H9 (cell line): ENCODE data around the gene AXL. TPM values are rescaled to one million over a fixed set of nuclear protein-coding genes. Genes with fewer than 3 reads are reported as not detected.

Experiments used
- DNase-seq: peaks from one replicate; pipeline ENCODE4 v3.0.0-alpha.2; 2017
- H2AFZ ChIP-seq: one replicate; pipeline ENCODE4 v1.6.1; 2013; ENCODE audit warnings: mild to moderate bottlenecking, low read length, control low read depth, moderate library complexity
- H2AK5ac ChIP-seq: 2 replicates; pipeline ENCODE4 v1.6.1; 2013; ENCODE audit warnings: low read length, control low read depth, mixed read lengths; ENCODE audit not compliant: insufficient read length
- H2BK120ac ChIP-seq: one replicate; pipeline ENCODE4 v1.6.1; 2013; ENCODE audit warnings: low read depth, mild to moderate bottlenecking, low read length, control low read depth, inconsistent platforms; ENCODE audit not compliant: poor library complexity, severe bottlenecking
- H2BK12ac ChIP-seq: 2 replicates; pipeline ENCODE4 v1.6.1; 2013; ENCODE audit warnings: low read length, control low read depth, mixed read lengths, low read depth; ENCODE audit not compliant: insufficient read length
- H2BK15ac ChIP-seq: 2 replicates; pipeline ENCODE4 v1.6.1; 2013; ENCODE audit warnings: low read depth, low read length, control low read depth
- H2BK20ac ChIP-seq: one replicate; pipeline ENCODE4 v1.6.1; 2013; ENCODE audit warnings: low read depth, mild to moderate bottlenecking, low read length, control low read depth, inconsistent platforms; ENCODE audit not compliant: poor library complexity, severe bottlenecking
- H2BK5ac ChIP-seq: 2 replicates; pipeline ENCODE4 v1.6.1; 2013; ENCODE audit warnings: low read length, control low read depth, mixed read lengths; ENCODE audit not compliant: insufficient read length
- H3K14ac ChIP-seq: 2 replicates; pipeline ENCODE4 v1.6.1; 2013; ENCODE audit warnings: low read length, control low read depth; ENCODE audit not compliant: insufficient read depth
- H3K18ac ChIP-seq: 2 replicates; pipeline ENCODE4 v1.6.1; 2013; ENCODE audit warnings: low read depth, mild to moderate bottlenecking, mixed read lengths, low read length, control low read depth; ENCODE audit not compliant: insufficient read length
- H3K23ac ChIP-seq: 2 replicates; pipeline ENCODE4 v1.6.1; 2013; ENCODE audit warnings: low read length, control low read depth, mixed read lengths, low read depth; ENCODE audit not compliant: insufficient read length
- H3K23me2 ChIP-seq: 2 replicates; pipeline ENCODE4 v1.6.1; 2013; ENCODE audit warnings: low read depth, mild to moderate bottlenecking, mixed read lengths, low read length, control low read depth; ENCODE audit not compliant: insufficient read length, poor library complexity, severe bottlenecking
- H3K27ac ChIP-seq: 2 replicates; pipeline ENCODE4 v1.5.1; 2013; ENCODE audit warnings: low read length, control low read depth, mixed read lengths, low read depth; ENCODE audit not compliant: insufficient read length
- H3K27me3 ChIP-seq: 2 replicates; pipeline ENCODE4 v1.6.1; 2013; ENCODE audit warnings: low read length, control low read depth, inconsistent platforms; ENCODE audit not compliant: insufficient read depth
- H3K4ac ChIP-seq: 2 replicates; pipeline ENCODE4 v1.6.1; 2013; ENCODE audit warnings: low read depth, mild to moderate bottlenecking, control low read depth, inconsistent platforms, low read length, moderate library complexity
- H3K4me1 ChIP-seq: 2 replicates; pipeline ENCODE4 v1.6.1; 2013; ENCODE audit warnings: low read length, control low read depth, inconsistent platforms; ENCODE audit not compliant: insufficient read depth
- H3K4me2 ChIP-seq: 2 replicates; pipeline ENCODE4 v1.6.1; 2013; ENCODE audit warnings: low read length, control low read depth, mixed read lengths; ENCODE audit not compliant: insufficient read length, insufficient read depth
- H3K56ac ChIP-seq: 2 replicates; pipeline ENCODE4 v1.6.1; 2013; ENCODE audit warnings: low read depth, mild to moderate bottlenecking, mixed read lengths, low read length, control low read depth; ENCODE audit not compliant: insufficient read length
- H3K79me1 ChIP-seq: 2 replicates; pipeline ENCODE4 v1.6.1; 2013; ENCODE audit warnings: low read depth, mild to moderate bottlenecking, moderate library complexity, low read length, control low read depth, inconsistent platforms; ENCODE audit not compliant: insufficient read depth, poor library complexity, severe bottlenecking
- H3K79me2 ChIP-seq: 2 replicates; pipeline ENCODE4 v1.6.1; 2013; ENCODE audit warnings: low read length, control low read depth, inconsistent platforms; ENCODE audit not compliant: insufficient read depth
- H3K9ac ChIP-seq: 2 replicates; pipeline ENCODE4 v1.6.1; 2013; ENCODE audit warnings: low read length, control low read depth, mixed read lengths; ENCODE audit not compliant: insufficient read length; ENCODE audit errors: extremely low read depth
- H3K9me3 ChIP-seq: one replicate; pipeline ENCODE4 v1.6.1; 2013; ENCODE audit warnings: low read depth, low read length, inconsistent platforms; ENCODE audit not compliant: control insufficient read depth
- H3T11ph ChIP-seq: one replicate; pipeline ENCODE4 v1.6.1; 2013; ENCODE audit warnings: mild to moderate bottlenecking, low read length, control low read depth, inconsistent platforms
- H4K20me1 ChIP-seq: one replicate; pipeline ENCODE4 v1.6.1; 2013; ENCODE audit not compliant: control insufficient read depth, insufficient read length, insufficient read depth
- H4K5ac ChIP-seq: 2 replicates; pipeline ENCODE4 v1.6.1; 2013; ENCODE audit warnings: low read depth, mild to moderate bottlenecking, mixed read lengths, low read length, control low read depth; ENCODE audit not compliant: insufficient read length
- H4K8ac ChIP-seq: replicated peaks from 2 replicates; pipeline ENCODE4 v1.6.1; 2013; ENCODE audit warnings: low read length, control low read depth, mixed read lengths, low read depth; ENCODE audit not compliant: insufficient read length
- H4K91ac ChIP-seq: 2 replicates; pipeline ENCODE4 v1.6.1; 2013; ENCODE audit warnings: low read depth, mild to moderate bottlenecking, moderate library complexity, mixed read lengths, low read length, control low read depth; ENCODE audit not compliant: insufficient read length
- H3K27ac Mint-ChIP-seq, 3 experiments: 2 replicates in 2 of 3; 3 replicates in 1 of 3; pipeline ENCODE4 v1.8.0; 2020 to 2021; ENCODE audit warnings: mixed read lengths in 3 of 3, mild to moderate bottlenecking in 1 of 3, moderate library complexity in 1 of 3
- H3K27me3 Mint-ChIP-seq: 2 replicates; pipeline ENCODE4 v1.8.0; 2021; ENCODE audit warnings: low read depth, mild to moderate bottlenecking, moderate library complexity, mixed read lengths
- H3K36me3 Mint-ChIP-seq, 3 experiments: 2 replicates in 2 of 3; 3 replicates in 1 of 3; pipeline ENCODE4 v1.8.0; 2020 to 2021; ENCODE audit warnings: low read depth in 3 of 3, mixed read lengths in 3 of 3; ENCODE audit not compliant: insufficient read depth in 1 of 3
- H3K4me1 Mint-ChIP-seq, 2 experiments: 2 replicates each; pipeline ENCODE4 v1.8.0; 2020; ENCODE audit warnings: mixed read lengths in 2 of 2
- H3K4me3 Mint-ChIP-seq, 2 experiments: 2 replicates in 1 of 2; 3 replicates in 1 of 2; pipeline ENCODE4 v1.8.0; 2020 to 2021; ENCODE audit warnings: mild to moderate bottlenecking in 2 of 2, mixed read lengths in 2 of 2, moderate library complexity in 1 of 2
- H3K9me3 Mint-ChIP-seq, 2 experiments: 2 replicates in 1 of 2; 3 replicates in 1 of 2; pipeline ENCODE4 v1.8.0; 2020; ENCODE audit warnings: mild to moderate bottlenecking in 2 of 2, mixed read lengths in 2 of 2, moderate library complexity in 1 of 2
- CTCF ChIP-seq: fragments of 200-600 bp; sonication (generic); conservative IDR thresholded peaks from 3 replicates; pipeline ENCODE4 v1.8.0; 2021; ENCODE audit warnings: antibody characterized with exemption, mild to moderate bottlenecking
- WGBS: extraction: QIAGEN DNeasy Blood & Tissue Kit; methylation state at CpG from one replicate; pipeline ENCODE4 v1.1.7; 2013; ENCODE audit warnings: missing lambda C conversion rate, low lambda C conversion rate, mixed read lengths; ENCODE audit not compliant: insufficient read length; ENCODE audit errors: extremely low coverage; 5-methylcytosine and 5-hydroxymethylcytosine counted together
- total RNA-seq: library from RNA; stranded (reverse); gene quantifications from 2 replicates; pipeline ENCODE4 v1.2.1, GENCODE V29; 2021

The AXL gene
- total RNA-seq, 1 experiment from 2014 or later, result 29.4 TPM

GRCh38 chr19:41224632-41225031, 5.6 kb downstream of the AXL start:
- Mint-ChIP-seq H3K36me3 (peaks cover 12 to 23% (median 15%) of the 10 kb centered on the region in 3 experiments), H3K4me3 (no peak overlapping the region), H3K4me1 (peaks cover 47 to 52% of the 10 kb centered on the region in 2 experiments), H3K27ac (peak overlapping the region; percentile 37 to 75 (median 41); a peak in 3 of 7 replicates), H3K27me3 (peaks cover 6% of the 10 kb centered on the region), H3K9me3 (no peaks in the 10 kb centered on the region; a peak in 2 of 5 replicates)
- Histone ChIP-seq H3K23me2 (peaks cover 9% of the 10 kb centered on the region), H2AFZ (no peak overlapping the region), H3K14ac (no peak overlapping the region), H3T11ph (no peak overlapping the region), H2BK20ac (no peak overlapping the region), H2BK12ac (no peak overlapping the region), H4K5ac (no peak overlapping the region), H2AK5ac (no peak overlapping the region), H3K79me1 (no peaks in the 10 kb centered on the region), H3K4ac (no peak overlapping the region), H4K8ac (no peak overlapping the region), H4K91ac (no peak overlapping the region), H3K79me2 (no peaks in the 10 kb centered on the region; the same call in 1 of the 2 replicates), H3K9me3 (no peaks in the 10 kb centered on the region), H4K20me1 (no peaks in the 10 kb centered on the region), H3K56ac (no peak overlapping the region), H3K9ac (no peak overlapping the region), H2BK15ac (no peak overlapping the region), H3K27ac (no peak overlapping the region), H3K23ac (no peak overlapping the region), H2BK5ac (no peak overlapping the region), H3K27me3 (no peaks in the 10 kb centered on the region), H3K4me1 (peaks cover 5% of the 10 kb centered on the region; the same call in 1 of the 2 replicates), H3K18ac (no peak overlapping the region), H2BK120ac (no peak overlapping the region), H3K4me2 (no peak overlapping the region)
- WGBS, result no CpG with 5 or more reads among the region's 7 CpGs
- no peak for DNase-seq
- no peak for TF ChIP-seq CTCF
